Glutamatergic neuron (in vitro differentiated cells): Measurements from ENCODE around the gene CRIM1. TPM values are rescaled to one million over a fixed set of nuclear protein-coding genes. Genes with fewer than 3 reads are reported as not detected.

ENCODE experiments used
- DNase-seq: peaks from one replicate; pipeline ENCODE4 v3.0.0; 2022
- H3K27ac Mint-ChIP-seq: one replicate; pipeline ENCODE4 v1.8.0; 2020; ENCODE audit warnings: mild to moderate bottlenecking, mixed read lengths, inconsistent platforms; ENCODE audit not compliant: unreplicated experiment
- H3K27me3 Mint-ChIP-seq: one replicate; pipeline ENCODE4 v1.8.0; 2020; ENCODE audit warnings: mild to moderate bottlenecking, moderate library complexity, mixed read lengths, inconsistent platforms; ENCODE audit not compliant: unreplicated experiment
- H3K36me3 Mint-ChIP-seq: one replicate; pipeline ENCODE4 v1.8.0; 2020; ENCODE audit warnings: mild to moderate bottlenecking, mixed read lengths, inconsistent platforms; ENCODE audit not compliant: unreplicated experiment
- H3K4me1 Mint-ChIP-seq: one replicate; pipeline ENCODE4 v1.8.0; 2020; ENCODE audit warnings: mild to moderate bottlenecking, low read depth, mixed read lengths, inconsistent platforms; ENCODE audit not compliant: unreplicated experiment
- H3K4me3 Mint-ChIP-seq: one replicate; pipeline ENCODE4 v1.8.0; 2020; ENCODE audit warnings: mild to moderate bottlenecking, mixed read lengths, inconsistent platforms; ENCODE audit not compliant: unreplicated experiment
- H3K9me3 Mint-ChIP-seq: one replicate; pipeline ENCODE4 v1.8.0; 2020; ENCODE audit warnings: mild to moderate bottlenecking, moderate library complexity, mixed read lengths, inconsistent platforms; ENCODE audit not compliant: unreplicated experiment
- total RNA-seq: library from RNA; stranded (reverse); fragmentation: NEBNext Ultra II Directional; extraction: Animal tissue kit (Norgen Biotek cat#: 25700); gene quantifications from one replicate; pipeline ENCODE4 v1.2.1, GENCODE V29; 2021; ENCODE audit not compliant: unreplicated experiment
- TF ChIP-seq, protein P1 (sequence below): fragments of 200-600 bp; sonication (generic); IDR thresholded peaks from one replicate; pipeline ENCODE4 v1.5.0; 2021; ENCODE audit not compliant: partially characterized antibody, unreplicated experiment

Gene CRIM1
- total RNA-seq, 1 donor from 2014 or later, result 35.7 TPM

DNA sequence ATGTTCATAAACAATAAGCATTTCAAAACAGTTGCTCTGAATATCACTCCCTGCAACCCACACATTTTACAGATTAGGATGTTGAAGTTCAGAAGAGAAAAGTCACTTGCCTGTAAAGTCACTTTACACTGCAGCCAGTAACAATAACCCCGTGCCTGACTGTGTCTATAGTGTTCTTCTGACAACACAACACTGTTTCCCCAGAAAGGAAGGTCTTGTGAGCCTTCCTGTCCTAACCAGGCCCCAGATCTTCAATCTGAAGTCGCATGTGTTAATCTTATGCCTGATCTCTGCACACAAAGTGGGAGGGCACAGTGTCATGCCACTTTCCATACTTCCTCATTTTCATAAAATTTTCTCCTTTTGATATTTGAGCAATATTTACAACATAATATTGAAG is 122.2 kb downstream of the CRIM1 start:
- H3K4me1 Mint-ChIP-seq, result no peaks in the 10 kb centered on the region
- peaks cover 36% of the 10 kb centered on the region for H3K36me3 Mint-ChIP-seq
- no peak overlapping the region for H3K4me3 Mint-ChIP-seq
- H3K9me3 Mint-ChIP-seq, result peaks cover 9% of the 10 kb centered on the region
- H3K27ac Mint-ChIP-seq, result no peak overlapping the region
- TF ChIP-seq, protein P1, sequence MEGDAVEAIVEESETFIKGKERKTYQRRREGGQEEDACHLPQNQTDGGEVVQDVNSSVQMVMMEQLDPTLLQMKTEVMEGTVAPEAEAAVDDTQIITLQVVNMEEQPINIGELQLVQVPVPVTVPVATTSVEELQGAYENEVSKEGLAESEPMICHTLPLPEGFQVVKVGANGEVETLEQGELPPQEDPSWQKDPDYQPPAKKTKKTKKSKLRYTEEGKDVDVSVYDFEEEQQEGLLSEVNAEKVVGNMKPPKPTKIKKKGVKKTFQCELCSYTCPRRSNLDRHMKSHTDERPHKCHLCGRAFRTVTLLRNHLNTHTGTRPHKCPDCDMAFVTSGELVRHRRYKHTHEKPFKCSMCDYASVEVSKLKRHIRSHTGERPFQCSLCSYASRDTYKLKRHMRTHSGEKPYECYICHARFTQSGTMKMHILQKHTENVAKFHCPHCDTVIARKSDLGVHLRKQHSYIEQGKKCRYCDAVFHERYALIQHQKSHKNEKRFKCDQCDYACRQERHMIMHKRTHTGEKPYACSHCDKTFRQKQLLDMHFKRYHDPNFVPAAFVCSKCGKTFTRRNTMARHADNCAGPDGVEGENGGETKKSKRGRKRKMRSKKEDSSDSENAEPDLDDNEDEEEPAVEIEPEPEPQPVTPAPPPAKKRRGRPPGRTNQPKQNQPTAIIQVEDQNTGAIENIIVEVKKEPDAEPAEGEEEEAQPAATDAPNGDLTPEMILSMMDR, result no peak
- DNase-seq, result no peak
- H3K27me3 Mint-ChIP-seq, result no peaks in the 10 kb centered on the region

DNA sequence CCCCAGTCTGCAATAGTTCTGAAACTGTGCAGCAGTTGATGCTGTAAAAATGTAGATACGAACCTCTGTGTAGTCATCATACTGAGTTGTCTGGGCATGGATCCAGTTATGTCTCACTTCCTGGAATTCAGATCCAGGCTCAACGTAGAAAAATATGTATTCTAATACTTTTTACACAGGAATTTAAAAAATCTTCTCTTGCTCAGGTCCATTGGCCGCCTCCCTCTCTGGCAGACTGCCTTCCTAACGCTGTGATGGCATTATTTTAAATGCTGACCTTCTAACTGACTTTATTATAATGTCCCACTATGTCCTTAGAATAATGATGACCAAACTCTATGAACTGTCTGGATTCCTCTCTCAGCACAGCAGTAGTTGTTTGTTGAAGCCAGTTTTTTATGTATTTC is 122.8 kb downstream of the CRIM1 start:
- TF ChIP-seq, protein P1, result no peak
- Mint-ChIP-seq H3K9me3 (peaks cover 9% of the 10 kb centered on the region), H3K4me1 (no peaks in the 10 kb centered on the region), H3K27me3 (no peaks in the 10 kb centered on the region), H3K36me3 (peaks cover 36% of the 10 kb centered on the region), H3K27ac (no peak overlapping the region), H3K4me3 (no peak overlapping the region)
- no peak for DNase-seq

DNA sequence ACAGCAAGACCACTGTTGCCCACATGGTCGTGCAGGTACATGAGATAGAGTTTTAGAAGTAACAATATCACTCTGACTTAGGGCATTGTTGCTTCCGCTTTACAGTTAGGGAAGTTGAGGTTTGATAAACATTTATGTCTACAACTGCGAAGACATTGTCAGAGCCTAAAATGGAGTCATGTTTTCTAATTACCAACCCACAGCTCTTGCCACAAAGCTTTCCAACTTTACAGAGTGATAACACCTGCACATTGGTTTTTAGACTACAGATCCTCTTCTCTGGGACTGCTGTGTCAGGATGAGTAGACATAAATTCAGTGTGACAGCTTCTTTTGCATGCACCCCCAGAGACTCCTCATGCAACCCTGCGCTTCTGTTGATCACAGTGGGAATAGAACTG is 123.4 kb downstream of the CRIM1 start:
- H3K4me1 Mint-ChIP-seq, result no peaks in the 10 kb centered on the region
- H3K27me3 Mint-ChIP-seq, result no peaks in the 10 kb centered on the region
- H3K27ac Mint-ChIP-seq, result no peak overlapping the region
- no peak overlapping the region for H3K4me3 Mint-ChIP-seq
- peaks cover 6% of the 10 kb centered on the region for H3K9me3 Mint-ChIP-seq
- H3K36me3 Mint-ChIP-seq, result peaks cover 33% of the 10 kb centered on the region
- TF ChIP-seq, protein P1, result no peak
- no peak for DNase-seq

DNA sequence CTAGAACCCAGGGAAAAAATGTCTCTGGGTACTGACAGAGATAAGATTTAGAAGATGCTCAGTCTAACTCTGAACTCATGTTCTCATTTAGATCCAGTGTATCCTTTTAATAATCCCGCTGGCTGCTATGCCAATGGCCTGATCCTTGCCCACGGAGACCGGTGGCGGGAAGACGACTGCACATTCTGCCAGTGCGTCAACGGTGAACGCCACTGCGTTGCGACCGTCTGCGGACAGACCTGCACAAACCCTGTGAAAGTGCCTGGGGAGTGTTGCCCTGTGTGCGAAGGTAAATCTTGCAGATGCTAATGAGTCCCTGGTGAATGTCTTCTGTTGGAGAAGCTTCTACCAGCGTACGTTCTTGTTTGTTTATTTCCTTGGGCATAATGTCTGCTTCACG is 123.8 kb downstream of the CRIM1 start:
- no peak overlapping the region for H3K27ac Mint-ChIP-seq
- no peak overlapping the region for H3K4me3 Mint-ChIP-seq
- peaks cover 5% of the 10 kb centered on the region for H3K9me3 Mint-ChIP-seq
- H3K36me3 Mint-ChIP-seq, result peaks cover 30% of the 10 kb centered on the region
- TF ChIP-seq, protein P1, result no peak
- no peak for DNase-seq
- H3K27me3 Mint-ChIP-seq, result no peaks in the 10 kb centered on the region
- H3K4me1 Mint-ChIP-seq, result no peaks in the 10 kb centered on the region

DNA sequence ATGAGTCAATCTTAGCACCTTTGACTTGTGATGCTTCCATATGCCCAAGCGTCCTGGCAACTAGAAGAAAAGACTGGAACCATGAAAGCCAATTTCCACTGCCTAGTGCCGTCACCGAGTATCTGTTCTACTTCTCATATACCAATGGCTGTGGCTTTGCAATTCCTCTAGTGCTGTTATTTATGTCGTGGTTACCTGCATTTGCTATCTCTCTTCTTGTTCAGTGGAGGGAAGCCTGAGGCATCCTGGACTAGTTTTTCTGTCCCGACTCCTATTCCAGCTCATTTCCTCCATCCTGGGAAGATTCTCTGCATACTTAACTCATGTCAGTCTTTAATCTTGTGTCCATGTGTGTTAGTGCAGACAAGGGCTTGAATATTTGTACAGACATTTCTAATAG is 124.5 kb downstream of the CRIM1 start:
- H3K27me3 Mint-ChIP-seq, result no peaks in the 10 kb centered on the region
- DNase-seq, result no peak
- no peak overlapping the region for H3K27ac Mint-ChIP-seq
- TF ChIP-seq, protein P1, result no peak
- H3K4me3 Mint-ChIP-seq, result no peak overlapping the region
- H3K4me1 Mint-ChIP-seq, result no peaks in the 10 kb centered on the region
- peaks cover 5% of the 10 kb centered on the region for H3K9me3 Mint-ChIP-seq
- H3K36me3 Mint-ChIP-seq, result peaks cover 30% of the 10 kb centered on the region
